BLaER1 (cell line): ENCODE results near the gene XPR1.

Experiments used
- H3K27ac ChIP-seq: shearing (Covaris generic); formaldehyde crosslinking; 2 replicates; pipeline ENCODE4 v1.8.1; 2022
- H3K27me3 ChIP-seq: shearing (Covaris generic); formaldehyde crosslinking; 2 replicates; pipeline ENCODE4 v1.8.1; 2022
- H3K36me3 ChIP-seq: shearing (Covaris generic); formaldehyde crosslinking; 2 replicates; pipeline ENCODE4 v1.8.1; 2022
- H3K4me1 ChIP-seq: shearing (Covaris generic); formaldehyde crosslinking; 2 replicates; pipeline ENCODE4 v1.8.1; 2022
- H3K4me2 ChIP-seq: shearing (Covaris generic); formaldehyde crosslinking; 2 replicates; pipeline ENCODE4 v1.8.1; 2022
- H3K4me3 ChIP-seq: shearing (Covaris generic); formaldehyde crosslinking; 2 replicates; pipeline ENCODE4 v1.8.1; 2022
- H3K9ac ChIP-seq: shearing (Covaris generic); formaldehyde crosslinking; 2 replicates; pipeline ENCODE4 v1.8.1; 2022
- H3K9me3 ChIP-seq: shearing (Covaris generic); formaldehyde crosslinking; 2 replicates; pipeline ENCODE4 v1.8.1; 2022
- H4K20me1 ChIP-seq: shearing (Covaris generic); formaldehyde crosslinking; 2 replicates; pipeline ENCODE4 v1.8.1; 2022
- Cebpa-rat ChIP-seq: shearing (Covaris generic); IDR thresholded peaks from 2 replicates; pipeline ENCODE4 v1.8.1; 2022

Gene XPR1

GRCh38 chr1:180598333-180598974, 33.4 kb upstream of the XPR1 start:
- Histone ChIP-seq H3K4me1 (no peaks in the 10 kb centered on the region), H3K27ac (no peak overlapping the region), H3K9me3 (no peaks in the 10 kb centered on the region), H3K27me3 (no peaks in the 10 kb centered on the region), H3K9ac (no peak overlapping the region), H3K36me3 (no peaks in the 10 kb centered on the region), H4K20me1 (no peaks in the 10 kb centered on the region), H3K4me3 (no peak overlapping the region), H3K4me2 (no peak overlapping the region)
- no peak for TF ChIP-seq Cebpa-rat

DNA sequence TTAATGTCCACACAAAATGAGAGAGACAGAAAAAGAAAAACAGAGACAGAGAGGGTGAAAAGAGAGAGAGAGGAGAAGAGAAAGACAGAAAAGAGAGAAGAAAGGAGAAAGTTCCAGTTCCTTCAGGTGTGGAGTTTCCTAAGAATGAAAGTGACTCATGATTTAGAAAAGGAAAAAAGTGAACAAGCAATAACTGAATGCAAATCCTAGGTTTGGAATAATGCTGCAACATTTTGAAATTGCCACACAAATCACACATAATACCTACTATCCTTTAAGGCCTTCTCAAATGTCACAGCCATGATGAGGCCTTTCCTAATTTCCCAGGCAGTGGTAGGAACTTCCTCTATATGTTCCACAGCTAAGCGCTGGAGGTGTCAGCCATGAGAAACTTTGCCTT, 31.5 kb upstream of the XPR1 start:
- no peak overlapping the region for H3K4me3 ChIP-seq
- H3K9ac ChIP-seq, result no peak overlapping the region
- no peaks in the 10 kb centered on the region for H3K36me3 ChIP-seq
- no peak overlapping the region for H3K27ac ChIP-seq
- no peaks in the 10 kb centered on the region for H3K27me3 ChIP-seq
- H4K20me1 ChIP-seq, result no peaks in the 10 kb centered on the region
- no peak for TF ChIP-seq Cebpa-rat
- H3K4me2 ChIP-seq, result no peak overlapping the region
- no peaks in the 10 kb centered on the region for H3K4me1 ChIP-seq
- no peaks in the 10 kb centered on the region for H3K9me3 ChIP-seq

GRCh38 chr1:180601512-180601911, 30.3 kb upstream of the XPR1 start:
- no peaks in the 10 kb centered on the region for H4K20me1 ChIP-seq
- H3K4me2 ChIP-seq, result no peak overlapping the region
- no peaks in the 10 kb centered on the region for H3K9me3 ChIP-seq
- no peaks in the 10 kb centered on the region for H3K4me1 ChIP-seq
- no peak overlapping the region for H3K4me3 ChIP-seq
- no peaks in the 10 kb centered on the region for H3K27me3 ChIP-seq
- H3K36me3 ChIP-seq, result no peaks in the 10 kb centered on the region
- no peak overlapping the region for H3K9ac ChIP-seq
- H3K27ac ChIP-seq, result no peak overlapping the region
- TF ChIP-seq Cebpa-rat, result no peak

DNA sequence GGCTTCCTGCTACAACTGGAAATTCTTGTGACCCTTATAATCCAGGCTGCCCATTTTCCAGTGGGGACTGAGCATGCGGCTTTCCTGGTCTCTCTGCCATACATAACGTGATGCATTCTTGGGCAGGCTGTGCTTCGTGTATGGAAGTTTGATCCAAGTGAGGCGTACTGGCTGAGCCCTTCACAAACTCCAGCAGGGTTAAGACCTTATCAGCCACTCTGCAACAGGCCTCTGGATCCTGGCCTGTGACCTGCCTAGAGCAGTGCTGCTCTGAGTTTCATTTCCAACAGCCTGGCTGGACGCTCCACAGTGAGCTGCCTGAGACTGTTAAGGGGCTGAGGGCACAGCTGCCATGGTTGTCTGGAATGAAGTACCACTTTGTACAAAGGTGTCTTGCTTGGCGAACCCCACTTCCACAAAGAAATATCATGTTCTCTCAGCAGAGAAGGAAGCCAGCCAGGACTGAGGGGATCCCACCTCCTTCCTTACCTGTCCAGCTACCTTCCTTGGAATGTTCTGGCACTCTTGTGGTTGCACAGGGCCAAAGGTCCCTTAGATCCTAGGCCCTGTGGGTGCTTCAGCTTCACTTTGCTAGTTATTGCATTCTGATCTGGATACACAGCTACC, 28.5 kb upstream of the XPR1 start:
- Histone ChIP-seq H3K4me3 (no peak overlapping the region), H4K20me1 (no peaks in the 10 kb centered on the region), H3K9me3 (no peaks in the 10 kb centered on the region), H3K27ac (no peak overlapping the region), H3K4me2 (no peak overlapping the region), H3K9ac (no peak overlapping the region), H3K27me3 (no peaks in the 10 kb centered on the region), H3K36me3 (no peaks in the 10 kb centered on the region), H3K4me1 (no peaks in the 10 kb centered on the region)
- no peak for TF ChIP-seq Cebpa-rat

- TF ChIP-seq Cebpa-rat, result no peak
- Histone ChIP-seq H3K36me3 (no peaks in the 10 kb centered on the region), H3K4me3 (no peak overlapping the region), H3K9ac (no peak overlapping the region), H3K27me3 (no peaks in the 10 kb centered on the region), H3K4me2 (no peak overlapping the region), H3K4me1 (no peaks in the 10 kb centered on the region), H3K9me3 (no peaks in the 10 kb centered on the region), H4K20me1 (no peaks in the 10 kb centered on the region), H3K27ac (no peak overlapping the region)
Measured at GRCh38 chr1:180603850-180604226, 28.0 kb upstream of the XPR1 start.

DNA sequence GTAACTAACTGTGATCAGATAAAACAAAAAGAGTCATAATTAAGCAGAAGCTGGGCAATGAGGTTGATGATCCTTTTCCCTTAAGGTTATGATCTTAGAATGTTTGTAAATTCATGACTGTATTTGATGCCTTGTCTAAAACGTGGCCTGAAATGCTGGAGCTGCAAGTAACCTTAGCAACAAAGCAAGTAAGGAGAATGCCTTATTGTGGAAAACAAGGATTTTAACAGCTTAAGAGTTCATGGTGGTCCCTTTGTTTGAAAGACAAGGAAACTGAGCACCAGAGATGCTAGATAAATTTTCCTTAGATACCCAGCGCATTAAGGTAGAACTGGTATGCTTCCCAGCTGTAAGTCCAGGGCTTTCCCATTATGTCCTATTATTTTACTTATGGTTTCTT, 25.7 kb upstream of the XPR1 start:
- Histone ChIP-seq H3K36me3 (no peaks in the 10 kb centered on the region), H3K27ac (no peak overlapping the region), H4K20me1 (no peaks in the 10 kb centered on the region), H3K27me3 (no peaks in the 10 kb centered on the region), H3K4me1 (no peaks in the 10 kb centered on the region), H3K4me3 (no peak overlapping the region), H3K9me3 (no peaks in the 10 kb centered on the region), H3K4me2 (no peak overlapping the region), H3K9ac (no peak overlapping the region)
- no peak for TF ChIP-seq Cebpa-rat

GRCh38 chr1:180609643-180610555, 21.9 kb upstream of the XPR1 start:
- H3K27ac ChIP-seq, result no peak overlapping the region

DNA sequence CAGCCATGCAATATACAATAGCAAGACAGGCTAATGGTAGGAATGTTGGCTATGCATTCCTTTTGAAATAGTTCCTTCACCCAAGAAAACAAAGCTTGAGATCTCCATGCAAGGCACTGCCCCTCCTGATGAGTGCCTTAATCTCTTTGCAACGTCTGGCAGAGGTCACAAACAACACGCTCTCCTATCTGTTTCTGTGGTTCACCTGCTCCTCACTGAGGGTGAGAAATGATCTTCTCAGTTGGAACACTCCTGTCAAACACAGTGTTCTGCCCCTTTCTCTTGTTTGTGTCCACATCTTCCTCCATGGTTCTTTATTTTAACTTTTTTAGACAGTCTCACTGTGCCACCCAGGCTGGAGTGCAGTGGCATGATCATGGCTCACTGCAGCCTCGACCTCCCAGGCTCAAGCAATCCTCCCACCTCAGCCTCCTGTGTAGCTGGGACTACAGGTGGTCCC, 21.2 kb upstream of the XPR1 start:
- H3K4me3 ChIP-seq, result no peak overlapping the region
- no peaks in the 10 kb centered on the region for H3K36me3 ChIP-seq
- H3K9ac ChIP-seq, result no peak overlapping the region
- H3K4me1 ChIP-seq, result peaks cover 5% of the 10 kb centered on the region; the same call in 1 of the 2 replicates
- H4K20me1 ChIP-seq, result no peaks in the 10 kb centered on the region
- H3K4me2 ChIP-seq, result no peak overlapping the region
- H3K9me3 ChIP-seq, result no peaks in the 10 kb centered on the region
- no peaks in the 10 kb centered on the region for H3K27me3 ChIP-seq
- no peak overlapping the region for H3K27ac ChIP-seq
- no peak for TF ChIP-seq Cebpa-rat

More at GRCh38 chr1:180609643-180610555, 21.9 kb upstream of the XPR1 start:
- Histone ChIP-seq H3K36me3 (no peaks in the 10 kb centered on the region), H3K27me3 (no peaks in the 10 kb centered on the region), H3K9ac (no peak overlapping the region), H3K4me1 (peaks cover 5% of the 10 kb centered on the region; the same call in 1 of the 2 replicates), H3K4me3 (no peak overlapping the region), H3K4me2 (no peak overlapping the region), H3K9me3 (no peaks in the 10 kb centered on the region), H4K20me1 (no peaks in the 10 kb centered on the region)
- TF ChIP-seq Cebpa-rat, result no peak

GRCh38 chr1:180611016-180611930, 20.5 kb upstream of the XPR1 start:
- TF ChIP-seq Cebpa-rat, result no peak
- no peak overlapping the region for H3K9ac ChIP-seq
- no peak overlapping the region for H3K4me3 ChIP-seq
- H3K36me3 ChIP-seq, result no peaks in the 10 kb centered on the region
- H3K4me2 ChIP-seq, result no peak overlapping the region
- peaks cover 5% of the 10 kb centered on the region; the same call in 1 of the 2 replicates for H3K4me1 ChIP-seq
- no peak overlapping the region for H3K27ac ChIP-seq
- no peaks in the 10 kb centered on the region for H3K9me3 ChIP-seq
- H3K27me3 ChIP-seq, result no peaks in the 10 kb centered on the region
- H4K20me1 ChIP-seq, result no peaks in the 10 kb centered on the region
